Uterus (tissue), 4 donors: Measurements from ENCODE around the gene OR2T1. TPM values are rescaled to one million over a fixed set of nuclear protein-coding genes. Genes with fewer than 3 reads are reported as not detected.

ENCODE experiments used
- DNase-seq, 2 donors: peaks; one replicate each; pipeline ENCODE4 v3.0.0-alpha.2; 2019 to 2020
- H3K27ac ChIP-seq, 2 donors: fragments of 200-600 bp; sonication (generic); 1 replicate in 1 of 2; 2 replicates in 1 of 2; pipeline ENCODE4 v1.5.1; 2016 to 2018
- H3K27me3 ChIP-seq, 2 donors: fragments of 200-600 bp; sonication (generic); one replicate each; pipeline ENCODE4 v1.5.1; 2018 to 2019; ENCODE audit warnings: control low read depth in 1 of 2
- H3K36me3 ChIP-seq, 2 donors: fragments of 200-600 bp; sonication (generic); one replicate each; pipeline ENCODE4 v1.5.1; 2019; ENCODE audit warnings: control low read depth in 1 of 2
- H3K4me1 ChIP-seq, 2 donors: fragments of 200-600 bp; sonication (generic); one replicate each; pipeline ENCODE4 v1.5.1; 2018 to 2019; ENCODE audit warnings: control low read depth in 1 of 2
- H3K4me3 ChIP-seq, 2 donors: fragments of 200-600 bp; sonication (generic); 1 replicate in 1 of 2; 2 replicates in 1 of 2; pipeline ENCODE4 v1.5.1; 2018 to 2019; ENCODE audit warnings: mild to moderate bottlenecking in 1 of 2
- H3K9me3 ChIP-seq, 2 donors: fragments of 200-600 bp; sonication (generic); one replicate each; pipeline ENCODE4 v1.5.1; 2019; ENCODE audit warnings: control low read depth in 1 of 2
- CTCF ChIP-seq, 4 experiments: fragments of 200-600 bp in 2 of 4; fragments of 450-650 bp in 2 of 4; sonication (generic) in 2 of 4; IDR thresholded peaks; one replicate each; pipeline ENCODE4 v1.5.1; 2016 to 2019; ENCODE audit warnings: antibody characterized with exemption in 4 of 4, mild to moderate bottlenecking in 2 of 4, moderate library complexity in 1 of 4
- POLR2A ChIP-seq, 2 donors: fragments of 450-650 bp; IDR thresholded peaks; one replicate each; pipeline ENCODE4 v1.6.1; 2016; ENCODE audit warnings: antibody characterized with exemption in 2 of 2, mild to moderate bottlenecking in 1 of 2, moderate library complexity in 1 of 2
- intact Hi-C: fragments of 100-400 bp; cut with DNase I; formaldehyde crosslinking; loops from one replicate; pipeline ENCODE4 v1.15.1; 2023; ENCODE audit warnings: low total_unique reads
- total RNA-seq, 4 donors: library from RNA; depleted of rRNA in 3 of 4; stranded (reverse); fragments of >200 nt in 3 of 4; gene quantifications; one replicate each; pipeline versions ENCODE4 v1.1.0 to v1.2.4, GENCODE V29; 2014 to 2023
- donor health status: DM: yes; HTN: yes; CAD: no.

OR2T1 gene
- not detected for total RNA-seq

- intact Hi-C loops = no loop called here
- no peaks in the 10 kb centered on the region for H3K27me3 ChIP-seq
- no peak within 1 kb of the TSS for H3K4me3 ChIP-seq
- TF ChIP-seq CTCF (IDR thresholded peaks at IDR 0.05) (no peak), POLR2A (IDR thresholded peaks at IDR 0.05) (no peak)
- DNase-seq = no peak
- H3K9me3 ChIP-seq = no peaks in the 10 kb centered on the region
- H3K36me3 ChIP-seq = no peaks in the 10 kb centered on the region
- no peak within 1 kb of the TSS for H3K27ac ChIP-seq
- H3K4me1 ChIP-seq = no peaks in the 10 kb centered on the region
Measured at GRCh38 chr1:248402748-248403147, at the start of gene OR2T1. OR2T1 (plus strand) TSS chr1:248403048; CDS start chr1:248406148, 3,100 bp downstream.

- H3K36me3 ChIP-seq = no peaks in the 10 kb centered on the region
- no peaks in the 10 kb centered on the region for H3K9me3 ChIP-seq
- no peak for DNase-seq
- H3K4me3 ChIP-seq = no peak overlapping the region
- no peaks in the 10 kb centered on the region for H3K4me1 ChIP-seq
- intact Hi-C loops = no loop called here
- TF ChIP-seq CTCF (IDR thresholded peaks at IDR 0.05) (no peak), POLR2A (IDR thresholded peaks at IDR 0.05) (no peak)
- no peaks in the 10 kb centered on the region for H3K27me3 ChIP-seq
- H3K27ac ChIP-seq = no peak overlapping the region
Measured at GRCh38 chr1:248359415-248359814, 43.4 kb upstream of the OR2T1 start.

GRCh38 chr1:248361121-248361715 lies 41.6 kb upstream of the OR2T1 start, which contains the start of gene OR2T4:
OR2T4 (plus strand) TSS chr1:248361665; CDS start chr1:248361665, 0 bp downstream.
- no peak within 1 kb of the TSS for H3K27ac ChIP-seq
- intact Hi-C loops = no loop called here
- DNase-seq = no peak

DNA sequence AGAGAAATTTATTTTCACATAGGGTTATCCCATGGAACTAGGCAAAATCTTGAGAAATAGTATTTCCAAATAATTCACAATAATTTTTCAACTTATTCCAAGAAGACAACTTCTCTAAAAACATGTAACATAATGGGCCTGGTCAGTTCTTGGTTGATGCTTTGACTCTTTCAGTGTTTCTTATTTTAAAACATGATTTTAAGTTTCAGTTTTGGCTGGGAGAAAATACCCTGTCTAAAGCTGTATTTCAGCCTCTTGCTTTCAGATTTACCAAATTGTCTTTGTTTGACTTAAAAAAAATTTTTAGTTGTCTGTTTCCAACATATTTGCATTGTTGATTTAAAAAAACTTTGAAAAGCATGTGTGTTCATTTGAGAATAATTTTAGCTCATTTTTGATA lies 36.2 kb upstream of the OR2T1 start:
- no peaks in the 10 kb centered on the region for H3K9me3 ChIP-seq
- intact Hi-C loops = no loop called here
- TF ChIP-seq CTCF (IDR thresholded peaks at IDR 0.05) = no peak
- no peak for TF ChIP-seq POLR2A (IDR thresholded peaks at IDR 0.05)
- H3K27me3 ChIP-seq = no peaks in the 10 kb centered on the region
- H3K27ac ChIP-seq = no peak overlapping the region
- no peak for DNase-seq
- no peaks in the 10 kb centered on the region for H3K4me1 ChIP-seq
- no peak overlapping the region for H3K4me3 ChIP-seq
- no peaks in the 10 kb centered on the region for H3K36me3 ChIP-seq

More at GRCh38 chr1:248361121-248361715, 41.6 kb upstream of the OR2T1 start, which contains the start of gene OR2T4:
- no peaks in the 10 kb centered on the region for H3K27me3 ChIP-seq
- H3K9me3 ChIP-seq = no peaks in the 10 kb centered on the region
- H3K36me3 ChIP-seq = no peaks in the 10 kb centered on the region
- no peaks in the 10 kb centered on the region for H3K4me1 ChIP-seq
- no peak for TF ChIP-seq POLR2A (IDR thresholded peaks at IDR 0.05)
- TF ChIP-seq CTCF (IDR thresholded peaks at IDR 0.05) = no peak
- no peak within 1 kb of the TSS for H3K4me3 ChIP-seq

DNA sequence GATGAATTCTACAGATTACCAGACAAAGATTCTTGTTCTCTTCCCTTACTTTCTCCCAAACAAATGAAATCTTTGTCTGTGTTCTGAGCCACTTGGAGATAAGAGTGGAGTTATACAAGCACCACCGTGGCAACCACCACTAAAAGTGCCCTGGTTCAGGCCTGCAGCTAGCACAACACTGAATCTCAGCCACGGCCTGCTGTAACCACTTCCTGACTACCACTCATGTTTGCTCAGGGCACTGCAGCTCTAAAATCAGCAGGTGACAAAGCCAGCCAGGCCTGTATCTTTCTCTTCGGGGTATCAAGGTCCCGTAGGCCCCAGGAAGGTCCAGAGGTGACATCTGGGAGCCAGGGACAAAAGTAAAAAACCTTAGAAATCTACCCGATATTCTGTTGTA lies 30.5 kb upstream of the OR2T1 start:
- intact Hi-C loops = no loop called here
- DNase-seq = no peak
- H3K4me3 ChIP-seq = no peak overlapping the region
- no peaks in the 10 kb centered on the region for H3K36me3 ChIP-seq
- H3K4me1 ChIP-seq = no peaks in the 10 kb centered on the region
- TF ChIP-seq CTCF (IDR thresholded peaks at IDR 0.05) (no peak), POLR2A (IDR thresholded peaks at IDR 0.05) (no peak)
- H3K9me3 ChIP-seq = no peaks in the 10 kb centered on the region
- no peaks in the 10 kb centered on the region for H3K27me3 ChIP-seq
- no peak overlapping the region for H3K27ac ChIP-seq
